ENCODE results near the gene PRCD.

The PRCD gene

GRCh38 chr17:76593959-76594358, 54.1 kb downstream of the PRCD start:
- DNase-seq (ENCODE audit: low read depth, low spot score) = no peak
- TF ChIP-seq CTCF (IDR thresholded peaks at IDR 0.05; ENCODE audit: low read depth, low read length) = no peak
- H3K4me3 ChIP-seq (ENCODE audit: low read depth, low read length) = no peak overlapping the region
- in situ Hi-C loops (cut with HindIII; ENCODE audit: low sequenced_read_pairs) = no loop called here

- in situ Hi-C loops (cut with HindIII; ENCODE audit: low sequenced_read_pairs) = no loop called here
- H3K4me3 ChIP-seq (ENCODE audit: low read depth, low read length) = no peak overlapping the region
- TF ChIP-seq CTCF (IDR thresholded peaks at IDR 0.05; ENCODE audit: low read depth, low read length) = no peak
- no peak for DNase-seq (ENCODE audit: low read depth, low spot score)
Measured at GRCh38 chr17:76594690-76595089, 54.8 kb downstream of the PRCD start.

Data from astrocyte of the spinal cord (primary cell).